Measurements from ENCODE around the gene TRIM37.
A peak's percentile ranks its signal among the peaks of the same experiment; 100 is the strongest.

Gene TRIM37

GRCh38 chr17:59152925-59153324 lies 46.2 kb upstream of the TRIM37 start:
- no peaks in the 10 kb centered on the region for H3K36me3 ChIP-seq (ENCODE audit: insufficient read depth)
- 0 out of 2 replicates have a peak, but pooled peaks cover 4% of the 10 kb centered on the region for H4K20me1 ChIP-seq (ENCODE audit: insufficient read depth)
- peak overlapping the region; percentile 68; the same call in 1 of the 2 replicates for H3K4me2 ChIP-seq
- no peak overlapping the region for H3K4me3 ChIP-seq (IDR thresholded peaks at IDR 0.05; ENCODE audit: insufficient read depth, low read depth, low read length)
- no peak overlapping the region for H2AFZ ChIP-seq (ENCODE audit: low read depth)
- H3K9ac ChIP-seq: no peak overlapping the region
- H3K27me3 ChIP-seq (ENCODE audit: insufficient read depth, low read depth): no peaks in the 10 kb centered on the region
- peaks cover 89% of the 10 kb centered on the region for H3K79me2 ChIP-seq (ENCODE audit: insufficient read depth, low read depth)
- H3K27ac ChIP-seq: no peak overlapping the region
- peaks cover 59% of the 10 kb centered on the region for H3K4me1 ChIP-seq (ENCODE audit: low read depth, poor library complexity, severe bottlenecking)
- TF ChIP-seq, protein P1, sequence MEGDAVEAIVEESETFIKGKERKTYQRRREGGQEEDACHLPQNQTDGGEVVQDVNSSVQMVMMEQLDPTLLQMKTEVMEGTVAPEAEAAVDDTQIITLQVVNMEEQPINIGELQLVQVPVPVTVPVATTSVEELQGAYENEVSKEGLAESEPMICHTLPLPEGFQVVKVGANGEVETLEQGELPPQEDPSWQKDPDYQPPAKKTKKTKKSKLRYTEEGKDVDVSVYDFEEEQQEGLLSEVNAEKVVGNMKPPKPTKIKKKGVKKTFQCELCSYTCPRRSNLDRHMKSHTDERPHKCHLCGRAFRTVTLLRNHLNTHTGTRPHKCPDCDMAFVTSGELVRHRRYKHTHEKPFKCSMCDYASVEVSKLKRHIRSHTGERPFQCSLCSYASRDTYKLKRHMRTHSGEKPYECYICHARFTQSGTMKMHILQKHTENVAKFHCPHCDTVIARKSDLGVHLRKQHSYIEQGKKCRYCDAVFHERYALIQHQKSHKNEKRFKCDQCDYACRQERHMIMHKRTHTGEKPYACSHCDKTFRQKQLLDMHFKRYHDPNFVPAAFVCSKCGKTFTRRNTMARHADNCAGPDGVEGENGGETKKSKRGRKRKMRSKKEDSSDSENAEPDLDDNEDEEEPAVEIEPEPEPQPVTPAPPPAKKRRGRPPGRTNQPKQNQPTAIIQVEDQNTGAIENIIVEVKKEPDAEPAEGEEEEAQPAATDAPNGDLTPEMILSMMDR (conservative IDR thresholded peaks at IDR 0.05; ENCODE audit: low read depth, low read length): no peak

- Histone ChIP-seq H3K27ac (no peak overlapping the region), H4K20me1 (ENCODE audit: insufficient read depth) (0 out of 2 replicates have a peak, but pooled peaks cover 4% of the 10 kb centered on the region), H2AFZ (ENCODE audit: low read depth) (no peak overlapping the region), H3K4me1 (ENCODE audit: low read depth, poor library complexity, severe bottlenecking) (peaks cover 47% of the 10 kb centered on the region), H3K27me3 (ENCODE audit: insufficient read depth, low read depth) (no peaks in the 10 kb centered on the region), H3K36me3 (ENCODE audit: insufficient read depth) (no peaks in the 10 kb centered on the region), H3K9ac (no peak overlapping the region), H3K79me2 (ENCODE audit: insufficient read depth, low read depth) (peaks cover 89% of the 10 kb centered on the region), H3K4me2 (peak overlapping the region; percentile 14; the same call in 1 of the 2 replicates), H3K4me3 (IDR thresholded peaks at IDR 0.05; ENCODE audit: insufficient read depth, low read depth, low read length) (no peak overlapping the region)
- TF ChIP-seq, protein P1 (conservative IDR thresholded peaks at IDR 0.05; ENCODE audit: low read depth, low read length): no peak
Measured at GRCh38 chr17:59151591-59151990, 44.9 kb upstream of the TRIM37 start.

DNA sequence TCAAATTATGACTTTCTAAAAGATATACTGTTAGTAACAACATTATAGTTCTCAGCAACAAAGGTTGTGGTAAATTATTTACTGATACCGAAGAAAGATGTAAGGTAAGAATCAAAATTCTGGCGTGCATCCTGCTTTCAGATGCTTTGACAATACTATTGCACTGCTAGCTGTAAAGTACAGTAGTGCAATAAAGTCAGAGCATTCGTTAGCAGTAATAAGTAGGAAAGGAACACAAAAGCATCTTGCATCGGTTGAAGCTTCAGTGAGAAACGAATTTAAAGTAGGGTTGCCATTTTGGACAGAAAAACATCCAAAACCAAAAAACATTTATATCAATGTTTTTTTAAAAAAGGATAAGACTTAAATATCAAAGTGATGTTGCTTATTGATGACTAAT lies 44.3 kb upstream of the TRIM37 start:
- Histone ChIP-seq H3K4me1 (ENCODE audit: low read depth, poor library complexity, severe bottlenecking) (peaks cover 47% of the 10 kb centered on the region), H3K4me3 (IDR thresholded peaks at IDR 0.05; ENCODE audit: insufficient read depth, low read depth, low read length) (no peak overlapping the region), H3K36me3 (ENCODE audit: insufficient read depth) (no peaks in the 10 kb centered on the region), H3K9ac (no peak overlapping the region), H3K4me2 (no peak overlapping the region), H3K27ac (no peak overlapping the region), H4K20me1 (ENCODE audit: insufficient read depth) (0 out of 2 replicates have a peak, but pooled peaks cover 4% of the 10 kb centered on the region), H2AFZ (ENCODE audit: low read depth) (no peak overlapping the region), H3K27me3 (ENCODE audit: insufficient read depth, low read depth) (no peaks in the 10 kb centered on the region), H3K79me2 (ENCODE audit: insufficient read depth, low read depth) (peaks cover 89% of the 10 kb centered on the region)
- TF ChIP-seq, protein P1 (conservative IDR thresholded peaks at IDR 0.05; ENCODE audit: low read depth, low read length): no peak

GRCh38 chr17:59149841-59150511 lies 43.3 kb upstream of the TRIM37 start:
- H3K4me1 ChIP-seq (ENCODE audit: low read depth, poor library complexity, severe bottlenecking): peaks cover 55% of the 10 kb centered on the region
- H3K27me3 ChIP-seq (ENCODE audit: insufficient read depth, low read depth): no peaks in the 10 kb centered on the region
- no peaks in the 10 kb centered on the region for H3K36me3 ChIP-seq (ENCODE audit: insufficient read depth)
- H3K9ac ChIP-seq: no peak overlapping the region
- peaks cover 97% of the 10 kb centered on the region for H3K79me2 ChIP-seq (ENCODE audit: insufficient read depth, low read depth)
- H4K20me1 ChIP-seq (ENCODE audit: insufficient read depth): 0 out of 2 replicates have a peak, but pooled peaks cover 12% of the 10 kb centered on the region
- no peak overlapping the region for H3K4me2 ChIP-seq
- H3K4me3 ChIP-seq (IDR thresholded peaks at IDR 0.05; ENCODE audit: insufficient read depth, low read depth, low read length): no peak overlapping the region
- H2AFZ ChIP-seq (ENCODE audit: low read depth): no peak overlapping the region
- H3K27ac ChIP-seq: no peak overlapping the region
- TF ChIP-seq, protein P1 (conservative IDR thresholded peaks at IDR 0.05; ENCODE audit: low read depth, low read length): no peak

All from KMS-11 (cell line).